ENCODE measurements around the gene YY1.

Gene YY1

DNA sequence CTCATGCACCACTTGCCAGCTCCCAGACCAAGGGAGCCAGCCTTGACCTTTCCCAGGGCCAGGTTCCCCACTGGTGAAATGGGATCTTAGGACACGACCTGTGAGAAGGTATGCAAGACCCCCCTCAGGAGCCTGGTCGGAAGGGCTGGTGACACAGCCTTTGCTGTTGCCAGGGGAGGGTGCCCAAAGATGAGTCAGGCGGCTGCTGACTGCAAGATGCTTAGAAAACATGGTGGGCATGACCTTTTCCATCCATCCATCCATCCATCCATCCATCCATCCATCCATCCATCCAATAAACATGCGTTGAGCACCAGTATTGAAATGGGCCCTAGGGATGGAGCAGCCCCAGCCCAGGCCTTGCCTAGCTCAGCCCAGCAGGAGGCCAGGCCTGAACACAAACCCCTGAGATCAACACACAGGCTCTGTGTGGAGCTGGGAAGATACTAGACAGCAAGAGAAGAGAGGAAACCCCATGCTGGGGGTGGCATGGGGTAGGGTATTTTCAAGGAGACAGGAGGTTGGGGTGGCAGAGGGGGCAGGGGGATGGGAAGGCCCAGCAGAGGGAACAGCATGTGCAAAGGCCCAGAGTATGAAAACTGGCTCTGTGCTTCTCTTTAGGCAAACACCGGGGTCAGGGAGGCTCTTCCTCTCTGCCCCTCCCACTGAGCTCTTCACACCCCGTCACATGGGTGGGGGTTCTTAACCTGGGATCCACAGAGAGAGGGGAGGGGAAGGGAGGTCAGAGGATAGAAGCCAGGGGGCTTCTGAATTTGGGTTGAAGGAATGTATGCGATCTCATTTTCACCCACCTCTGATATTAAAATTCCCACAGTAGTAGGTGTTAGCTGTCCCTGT is 26.2 kb upstream of the YY1 start (continued):
- TF ChIP-seq, protein P1, sequence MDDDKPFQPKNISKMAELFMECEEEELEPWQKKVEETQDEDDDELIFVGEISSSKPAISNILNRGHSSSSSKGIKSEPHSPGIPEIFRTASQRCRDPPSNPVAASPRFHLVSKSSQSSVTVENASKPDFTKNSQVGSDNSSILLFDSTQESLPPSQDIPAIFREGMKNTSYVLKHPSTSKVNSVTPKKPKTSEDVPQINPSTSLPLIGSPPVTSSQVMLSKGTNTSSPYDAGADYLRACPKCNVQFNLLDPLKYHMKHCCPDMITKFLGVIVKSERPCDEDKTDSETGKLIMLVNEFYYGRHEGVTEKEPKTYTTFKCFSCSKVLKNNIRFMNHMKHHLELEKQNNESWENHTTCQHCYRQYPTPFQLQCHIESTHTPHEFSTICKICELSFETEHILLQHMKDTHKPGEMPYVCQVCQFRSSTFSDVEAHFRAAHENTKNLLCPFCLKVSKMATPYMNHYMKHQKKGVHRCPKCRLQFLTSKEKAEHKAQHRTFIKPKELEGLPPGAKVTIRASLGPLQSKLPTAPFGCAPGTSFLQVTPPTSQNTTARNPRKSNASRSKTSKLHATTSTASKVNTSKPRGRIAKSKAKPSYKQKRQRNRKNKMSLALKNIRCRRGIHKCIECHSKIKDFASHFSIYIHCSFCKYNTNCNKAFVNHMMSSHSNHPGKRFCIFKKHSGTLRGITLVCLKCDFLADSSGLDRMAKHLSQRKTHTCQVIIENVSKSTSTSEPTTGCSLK (tag by site-specific recombination; IDR thresholded peaks at IDR 0.05) = no peak
- no peak for TF ChIP-seq ZNF24 (tag by site-specific recombination; IDR thresholded peaks at IDR 0.05)
- TF ChIP-seq, protein P2, sequence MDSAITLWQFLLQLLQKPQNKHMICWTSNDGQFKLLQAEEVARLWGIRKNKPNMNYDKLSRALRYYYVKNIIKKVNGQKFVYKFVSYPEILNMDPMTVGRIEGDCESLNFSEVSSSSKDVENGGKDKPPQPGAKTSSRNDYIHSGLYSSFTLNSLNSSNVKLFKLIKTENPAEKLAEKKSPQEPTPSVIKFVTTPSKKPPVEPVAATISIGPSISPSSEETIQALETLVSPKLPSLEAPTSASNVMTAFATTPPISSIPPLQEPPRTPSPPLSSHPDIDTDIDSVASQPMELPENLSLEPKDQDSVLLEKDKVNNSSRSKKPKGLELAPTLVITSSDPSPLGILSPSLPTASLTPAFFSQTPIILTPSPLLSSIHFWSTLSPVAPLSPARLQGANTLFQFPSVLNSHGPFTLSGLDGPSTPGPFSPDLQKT (IDR thresholded peaks at IDR 0.05; ENCODE audit: borderline replicate concordance, low read depth, low read length) = no peak
- TF ChIP-seq ZNF555 (tag by site-specific recombination; conservative IDR thresholded peaks at IDR 0.05) = no peak
- no peak for TF ChIP-seq ZSCAN16 (tag by site-specific recombination; IDR thresholded peaks at IDR 0.05)
- no peak for TF ChIP-seq ZNF324 (tag by site-specific recombination; IDR thresholded peaks at IDR 0.05)
- TF ChIP-seq ZBTB17 (tag by site-specific recombination; IDR thresholded peaks at IDR 0.05) = peak; percentile 57
- TF ChIP-seq, protein P3, sequence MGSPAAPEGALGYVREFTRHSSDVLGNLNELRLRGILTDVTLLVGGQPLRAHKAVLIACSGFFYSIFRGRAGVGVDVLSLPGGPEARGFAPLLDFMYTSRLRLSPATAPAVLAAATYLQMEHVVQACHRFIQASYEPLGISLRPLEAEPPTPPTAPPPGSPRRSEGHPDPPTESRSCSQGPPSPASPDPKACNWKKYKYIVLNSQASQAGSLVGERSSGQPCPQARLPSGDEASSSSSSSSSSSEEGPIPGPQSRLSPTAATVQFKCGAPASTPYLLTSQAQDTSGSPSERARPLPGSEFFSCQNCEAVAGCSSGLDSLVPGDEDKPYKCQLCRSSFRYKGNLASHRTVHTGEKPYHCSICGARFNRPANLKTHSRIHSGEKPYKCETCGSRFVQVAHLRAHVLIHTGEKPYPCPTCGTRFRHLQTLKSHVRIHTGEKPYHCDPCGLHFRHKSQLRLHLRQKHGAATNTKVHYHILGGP (tag by site-specific recombination; IDR thresholded peaks at IDR 0.05) = no peak
- TF ChIP-seq HOXA7 (CRISPR knock-in tag; IDR thresholded peaks at IDR 0.05; ENCODE audit: borderline replicate concordance) = no peak
- no peak for TF ChIP-seq ZNF521 (tag by site-specific recombination; IDR thresholded peaks at IDR 0.05)
- no peak for TF ChIP-seq ZNF221 (tag by site-specific recombination; IDR thresholded peaks at IDR 0.05; ENCODE audit: borderline replicate concordance)
- no peak for TF ChIP-seq KLF8 (tag by site-specific recombination; IDR thresholded peaks at IDR 0.05)
- no peak for TF ChIP-seq ZNF394 (tag by site-specific recombination; IDR thresholded peaks at IDR 0.05; ENCODE audit: borderline replicate concordance)
- TF ChIP-seq REPIN1 (tag by site-specific recombination; IDR thresholded peaks at IDR 0.05; ENCODE audit: low read depth) = no peak
- TF ChIP-seq, protein P4, sequence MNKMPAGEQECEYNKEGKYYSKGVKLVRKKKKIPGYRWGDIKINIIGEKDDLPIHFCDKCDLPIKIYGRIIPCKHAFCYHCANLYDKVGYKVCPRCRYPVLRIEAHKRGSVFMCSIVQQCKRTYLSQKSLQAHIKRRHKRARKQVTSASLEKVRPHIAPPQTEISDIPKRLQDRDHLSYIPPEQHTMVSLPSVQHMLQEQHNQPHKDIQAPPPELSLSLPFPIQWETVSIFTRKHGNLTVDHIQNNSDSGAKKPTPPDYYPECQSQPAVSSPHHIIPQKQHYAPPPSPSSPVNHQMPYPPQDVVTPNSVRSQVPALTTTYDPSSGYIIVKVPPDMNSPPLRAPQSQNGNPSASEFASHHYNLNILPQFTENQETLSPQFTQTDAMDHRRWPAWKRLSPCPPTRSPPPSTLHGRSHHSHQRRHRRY (tag by site-specific recombination; IDR thresholded peaks at IDR 0.05) = no peak
- no peak for TF ChIP-seq ZNF670 (tag by site-specific recombination; IDR thresholded peaks at IDR 0.05; ENCODE audit: low read depth)
- TF ChIP-seq GFI1B (tag by site-specific recombination; IDR thresholded peaks at IDR 0.05) = no peak
- no peak for TF ChIP-seq ZNF621 (tag by site-specific recombination; IDR thresholded peaks at IDR 0.05)
- TF ChIP-seq, protein P5, sequence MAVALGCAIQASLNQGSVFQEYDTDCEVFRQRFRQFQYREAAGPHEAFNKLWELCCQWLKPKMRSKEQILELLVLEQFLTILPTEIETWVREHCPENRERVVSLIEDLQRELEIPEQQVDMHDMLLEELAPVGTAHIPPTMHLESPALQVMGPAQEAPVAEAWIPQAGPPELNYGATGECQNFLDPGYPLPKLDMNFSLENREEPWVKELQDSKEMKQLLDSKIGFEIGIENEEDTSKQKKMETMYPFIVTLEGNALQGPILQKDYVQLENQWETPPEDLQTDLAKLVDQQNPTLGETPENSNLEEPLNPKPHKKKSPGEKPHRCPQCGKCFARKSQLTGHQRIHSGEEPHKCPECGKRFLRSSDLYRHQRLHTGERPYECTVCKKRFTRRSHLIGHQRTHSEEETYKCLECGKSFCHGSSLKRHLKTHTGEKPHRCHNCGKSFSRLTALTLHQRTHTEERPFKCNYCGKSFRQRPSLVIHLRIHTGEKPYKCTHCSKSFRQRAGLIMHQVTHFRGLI (tag by site-specific recombination; IDR thresholded peaks at IDR 0.05) = no peak
- TF ChIP-seq SP3 (tag by site-specific recombination; IDR thresholded peaks at IDR 0.05) = 0 out of 2 replicates have a peak, but pooled peaks have one; percentile 10
- no peak for TF ChIP-seq ZNF830 (tag by site-specific recombination; IDR thresholded peaks at IDR 0.05; ENCODE audit: low read depth)
- no peak for TF ChIP-seq ZNF473 (tag by site-specific recombination; IDR thresholded peaks at IDR 0.05)
- TF ChIP-seq, protein P6, sequence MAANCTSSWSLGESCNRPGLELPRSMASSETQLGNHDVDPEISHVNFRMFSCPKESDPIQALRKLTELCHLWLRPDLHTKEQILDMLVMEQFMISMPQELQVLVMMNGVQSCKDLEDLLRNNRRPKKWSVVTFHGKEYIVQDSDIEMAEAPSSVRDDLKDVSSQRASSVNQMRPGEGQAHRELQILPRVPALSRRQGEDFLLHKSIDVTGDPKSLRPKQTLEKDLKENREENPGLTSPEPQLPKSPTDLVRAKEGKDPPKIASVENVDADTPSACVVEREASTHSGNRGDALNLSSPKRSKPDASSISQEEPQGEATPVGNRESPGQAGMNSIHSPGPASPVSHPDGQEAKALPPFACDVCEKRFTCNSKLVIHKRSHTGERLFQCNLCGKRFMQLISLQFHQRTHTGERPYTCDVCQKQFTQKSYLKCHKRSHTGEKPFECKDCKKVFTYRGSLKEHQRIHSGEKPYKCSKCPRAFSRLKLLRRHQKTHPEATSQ (tag by site-specific recombination; IDR thresholded peaks at IDR 0.05) = no peak
- TF ChIP-seq ZNF623 (tag by site-specific recombination; IDR thresholded peaks at IDR 0.05) = peak; percentile 92
- TF ChIP-seq ZNF292 (tag by site-specific recombination; IDR thresholded peaks at IDR 0.05; ENCODE audit: borderline replicate concordance, low read depth) = no peak
- no peak for TF ChIP-seq ZNF600 (tag by site-specific recombination; IDR thresholded peaks at IDR 0.05)
- TF ChIP-seq ZNF629 (tag by site-specific recombination; IDR thresholded peaks at IDR 0.05) = no peak

Data from HEK293 (cell line).